Adipose tissue (tissue), 3 donors: ENCODE measurements around the gene TMED8. TPM values are rescaled to one million over a fixed set of nuclear protein-coding genes. Genes with fewer than 3 reads are reported as not detected.
"Not testable (repeated sequence)": the region's sequence is repeated elsewhere in the genome, so short reads cannot be mapped to it uniquely, and the experiment has no call there.

Source experiments
- H3K27ac ChIP-seq: one replicate; pipeline ENCODE4 v1.5.1; 2013; ENCODE audit warnings: low read depth, low read length
- WGBS, 3 donors: extraction: QIAGEN DNeasy Blood & Tissue Kit; methylation state at CpG; one replicate each; pipeline ENCODE4 v1.1.7; 2013; 5-methylcytosine and 5-hydroxymethylcytosine counted together
- polyA plus RNA-seq, 3 donors: library from polyadenylated mRNA; stranded (reverse); fragments of 200-250 nt; gene quantifications; one replicate each; pipeline ENCODE4 v1.2.3, GENCODE V29; 2013
- donor health status: healthy with polysubstance abuse.
- donor health status: Bipolar disorder and iron deficiency.
- donor health status: healthy.

Gene TMED8
- polyA plus RNA-seq, 3 donors, result 3.0 to 6.4 (median 4.2) TPM

- no peak overlapping the region for H3K27ac ChIP-seq
- 68 to 89% (median 71%) methylated on average over 3 of the region's 3 CpGs for WGBS, 3 donors
These were observed 41.3 kb downstream of the TMED8 start for GRCh38 chr14:77335576-77335975.

GRCh38 chr14:77329872-77330271 is 47.0 kb downstream of the TMED8 start:
- whole genome bisulfite sequencing, 3 donors, result 85 to 89% (median 86%) methylated on average over 7 of the region's 7 CpGs
- H3K27ac ChIP-seq, result no peak overlapping the region

- WGBS, 3 donors, result 96 to 100% (median 100%) methylated on average over 1 of the region's 1 CpG
- no peak overlapping the region for H3K27ac ChIP-seq
These were observed 49.8 kb downstream of the TMED8 start for GRCh38 chr14:77327111-77327510.

DNA sequence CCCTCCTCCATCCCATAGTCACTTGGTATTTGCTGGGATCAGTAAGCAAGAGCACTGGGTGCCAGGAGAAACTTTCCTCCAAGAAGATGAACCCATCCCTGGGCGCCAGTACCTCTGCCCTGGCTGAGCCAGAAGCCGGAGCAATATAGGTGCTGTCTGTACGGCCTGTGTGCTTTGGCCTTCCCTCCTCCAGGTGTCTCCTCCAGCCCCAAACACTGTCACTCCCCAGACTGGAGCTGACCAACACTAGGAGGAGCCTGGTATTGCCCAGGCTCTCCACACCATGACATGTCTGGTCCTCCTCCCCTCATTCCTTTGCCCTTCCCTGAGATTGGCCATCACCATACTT is 51.2 kb downstream of the TMED8 start:
- WGBS, 3 donors, result 84 to 98% (median 88%) methylated on average over 3 of the region's 3 CpGs
- no peak overlapping the region for H3K27ac ChIP-seq

- H3K27ac ChIP-seq, result no peak overlapping the region
- WGBS, 3 donors, result 82 to 90% (median 87%) methylated on average over 11 of the region's 11 CpGs
These were observed 51.8 kb downstream of the TMED8 start for GRCh38 chr14:77324816-77325745.

GRCh38 chr14:77324289-77324688 is 52.6 kb downstream of the TMED8 start:
- no peak overlapping the region for H3K27ac ChIP-seq
- WGBS, 3 donors, result 90 to 96% (median 91%) methylated on average over 3 of the region's 3 CpGs

- 72 to 96% (median 95%) methylated on average over 4 of the region's 4 CpGs for whole genome bisulfite sequencing, 3 donors
- no peak overlapping the region for H3K27ac ChIP-seq
These were observed 53.3 kb downstream of the TMED8 start for GRCh38 chr14:77323571-77323970.

- no peak overlapping the region for H3K27ac ChIP-seq
- 98 to 99% (median 99%) methylated on average over 5 of the region's 5 CpGs for WGBS, 3 donors
These were observed 53.9 kb downstream of the TMED8 start for GRCh38 chr14:77322951-77323350.

DNA sequence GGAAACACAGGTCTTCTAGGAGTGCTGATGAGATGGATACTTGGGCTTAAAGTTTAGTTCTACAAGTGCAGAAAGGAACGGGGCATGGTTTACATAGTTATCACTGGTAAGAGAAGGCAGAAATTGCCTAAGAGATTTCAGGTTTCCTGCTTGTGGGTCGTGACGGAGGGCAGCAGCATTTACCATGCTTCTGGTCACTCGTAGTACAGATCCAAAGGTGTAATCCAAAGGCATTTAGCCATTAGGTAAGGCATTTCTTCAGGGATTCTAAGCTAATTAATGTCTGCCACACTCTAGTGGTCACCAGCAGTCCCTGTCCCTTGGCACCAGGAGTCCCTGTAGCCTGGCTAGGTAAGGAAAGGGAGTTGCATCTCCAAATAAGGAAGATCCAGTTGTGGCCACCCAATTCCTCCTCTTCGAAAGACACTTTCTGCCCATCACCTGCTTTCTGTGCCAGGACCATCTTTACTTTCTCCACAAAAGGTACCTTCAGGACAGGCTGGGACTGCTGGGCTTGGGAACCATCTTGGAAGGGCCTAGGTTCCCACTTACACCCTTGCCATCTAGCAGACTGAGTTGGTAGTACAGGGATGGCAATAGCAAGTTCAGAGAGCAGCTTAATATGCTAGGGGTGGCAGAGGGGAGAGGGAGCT is 54.5 kb downstream of the TMED8 start:
- no peak overlapping the region for H3K27ac ChIP-seq

DNA sequence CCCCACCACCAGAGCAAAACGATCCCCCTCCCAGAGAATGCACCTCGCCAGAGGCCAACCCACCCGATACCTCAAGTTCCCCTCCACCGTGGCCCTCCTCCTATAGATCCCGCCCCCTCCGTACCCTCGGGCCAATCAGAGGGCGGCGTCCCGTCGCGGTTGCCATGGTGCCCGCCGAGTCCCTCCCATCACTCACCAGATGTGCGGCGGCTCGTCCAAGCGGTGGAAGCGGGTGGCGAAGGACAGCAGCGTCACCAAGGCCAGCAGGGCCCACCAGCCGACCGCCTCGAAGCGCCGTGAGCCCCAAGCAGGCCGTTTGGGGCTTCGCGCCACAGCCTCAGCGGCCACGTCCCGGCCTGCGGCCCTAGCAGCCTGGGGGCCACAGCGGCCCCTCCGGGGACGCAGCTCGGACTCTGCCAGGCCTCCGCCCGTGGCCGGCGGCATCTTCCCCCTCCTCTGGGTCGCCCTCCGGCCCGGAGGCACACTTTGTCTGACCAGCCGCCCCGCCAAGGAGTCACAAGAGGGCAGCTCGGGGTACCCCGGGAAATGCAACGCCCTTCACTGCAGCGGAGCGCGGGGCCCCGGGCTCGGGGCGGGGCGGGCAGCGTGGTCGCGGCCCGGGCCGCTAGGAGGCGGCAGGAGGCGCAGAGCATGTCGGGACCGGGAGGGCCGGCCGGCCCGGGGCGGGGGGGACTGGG is 56.5 kb downstream of the TMED8 start, which contains the start of gene POMT2:
Gene POMT2 (minus strand): TSS at position 646 of the 698 bp plus-strand sequence. CDS start 202 bp downstream, at position 444.
- WGBS, 3 donors, result 1% methylated on average over 61 to 69 of the region's 69 CpGs

More for the DNA sequence above, 54.5 kb downstream of the TMED8 start:
- WGBS, 3 donors, result 42 to 76% (median 52%) methylated on average over 5 of the region's 5 CpGs

GRCh38 chr14:77319422-77319821 is 57.5 kb downstream of the TMED8 start:
- no peak overlapping the region for H3K27ac ChIP-seq
- 45 to 64% (median 48%) methylated on average over 5 of the region's 5 CpGs for WGBS, 3 donors

More for the DNA sequence above, 56.5 kb downstream of the TMED8 start, which contains the start of gene POMT2:
- H3K27ac ChIP-seq, result peak within 1 kb of the TSS; percentile 74

- 90 to 95% (median 94%) methylated on average over 11 of the region's 11 CpGs for WGBS, 3 donors
- not testable (repeated sequence) for H3K27ac ChIP-seq
These were observed 58.1 kb downstream of the TMED8 start for GRCh38 chr14:77318756-77319155.

DNA sequence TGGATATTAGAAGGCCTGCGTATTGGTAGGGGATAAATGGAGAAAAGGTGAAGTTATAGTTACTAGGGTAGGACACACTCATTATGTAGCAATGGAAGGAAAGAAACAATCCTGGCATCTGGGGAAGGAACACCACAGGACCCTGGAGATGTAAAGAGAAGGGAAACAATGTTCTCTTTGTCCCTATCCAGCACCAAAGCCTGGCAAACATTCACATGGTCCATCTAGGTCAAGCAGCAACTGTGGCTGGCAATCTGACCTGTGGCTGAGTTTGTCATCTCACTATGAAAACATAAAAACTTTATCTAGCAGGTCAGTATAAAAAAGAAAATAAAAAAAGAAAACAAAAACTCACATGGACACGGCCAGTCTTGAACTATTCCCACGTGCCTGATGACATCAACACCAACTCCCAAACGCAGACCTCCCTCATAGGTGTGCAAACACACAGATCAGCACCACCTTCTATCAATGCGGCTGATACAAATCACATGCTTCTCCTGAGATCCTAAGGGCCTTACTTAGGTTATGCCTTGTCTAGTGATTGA is 58.8 kb downstream of the TMED8 start:
- no peak overlapping the region for H3K27ac ChIP-seq
- 62 to 88% (median 71%) methylated on average over 5 of the region's 5 CpGs for WGBS, 3 donors

- 60 to 70% (median 66%) methylated on average over 5 of the region's 5 CpGs for WGBS, 3 donors
These were observed 60.0 kb downstream of the TMED8 start for GRCh38 chr14:77316872-77317301.

DNA sequence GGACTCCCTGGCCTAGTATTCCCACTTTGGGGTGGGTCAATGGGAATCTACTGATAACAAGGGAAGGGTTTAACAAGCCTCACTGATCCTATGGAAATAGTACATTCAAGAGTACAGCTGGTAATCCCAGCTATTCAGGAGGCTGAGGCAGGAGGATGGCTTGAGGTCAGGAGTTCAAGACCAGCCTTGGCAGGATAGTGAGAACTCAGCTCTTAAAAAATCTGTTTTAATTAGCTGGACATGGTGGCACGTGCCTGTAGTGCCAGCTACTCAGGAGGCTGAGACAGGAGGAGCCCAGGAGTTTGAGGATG is 60.7 kb downstream of the TMED8 start:
- WGBS, 3 donors, result 29 to 48% (median 32%) methylated on average over 1 of the region's 1 CpG
- H3K27ac ChIP-seq, result no peak overlapping the region

More at GRCh38 chr14:77316872-77317301, 60.0 kb downstream of the TMED8 start:
- H3K27ac ChIP-seq, result no peak overlapping the region

GRCh38 chr14:77314539-77315457 is 62.1 kb downstream of the TMED8 start:
- WGBS, 3 donors, result 61 to 70% (median 62%) methylated on average over 10 of the region's 10 CpGs
- H3K27ac ChIP-seq, result no peak overlapping the region

DNA sequence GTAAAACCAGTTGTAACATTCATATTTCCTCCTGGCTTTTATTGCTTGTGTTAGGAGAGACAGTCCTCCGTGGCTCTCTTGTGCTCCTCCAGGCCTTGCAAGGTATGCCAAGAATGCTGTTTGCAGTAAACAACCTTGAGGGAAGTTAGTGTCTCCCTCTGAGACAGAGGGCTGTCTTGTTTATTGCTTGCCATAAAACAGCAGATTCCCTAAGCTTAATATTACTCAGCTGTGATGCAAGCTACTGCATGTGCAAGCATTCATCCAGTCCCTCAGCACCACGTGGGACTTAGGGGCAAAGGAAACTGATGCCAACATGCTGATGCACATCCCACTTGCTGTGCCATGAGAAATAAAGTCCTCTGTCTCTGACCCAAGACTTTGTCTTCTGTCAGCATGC is 62.9 kb downstream of the TMED8 start:
- no peak overlapping the region for H3K27ac ChIP-seq
- WGBS, 3 donors, result 18 to 43% (median 34%) methylated on average over 2 of the region's 2 CpGs

- 71 to 91% (median 91%) methylated on average over 1 of the region's 1 CpG for WGBS, 3 donors
These were observed 63.5 kb downstream of the TMED8 start for GRCh38 chr14:77313371-77313770.

More at GRCh38 chr14:77313371-77313770, 63.5 kb downstream of the TMED8 start:
- no peak overlapping the region for H3K27ac ChIP-seq
